Measurements from ENCODE around the gene CETN3. TPM values are rescaled to one million over a fixed set of nuclear protein-coding genes. Genes with fewer than 3 reads are reported as not detected.

The CETN3 gene
- total RNA-seq, 1 experiment from 2014 or later, result 42.8 TPM

GRCh38 chr5:90434116-90434714, 24.7 kb upstream of the CETN3 start:
- TF ChIP-seq REST (IDR thresholded peaks at IDR 0.05; ENCODE audit: low read depth) (no peak), TCF7L2 (IDR thresholded peaks at IDR 0.05; ENCODE audit: borderline replicate concordance, extremely low read depth, insufficient read depth, insufficient read length) (no peak), EGR1 (IDR thresholded peaks at IDR 0.05; ENCODE audit: low read depth) (no peak), CTCF (IDR thresholded peaks at IDR 0.05 in 2 of 3, conservative IDR thresholded peaks at IDR 0.05 in 1 of 3; ENCODE audit: borderline replicate concordance in 1 of 3, insufficient read depth in 1 of 3, low read depth in 2 of 3, low read length in 2 of 3) (peak; percentile 37 to 85 (median 81); a peak in 5 of 6 replicates), RAD21 (IDR thresholded peaks at IDR 0.05; ENCODE audit: low read depth) (peak; percentile 74)
- Histone ChIP-seq H3K4me2 (ENCODE audit: low read length) (no peak overlapping the region), H2AFZ (ENCODE audit: low read depth, low read length, poor library complexity, severe bottlenecking) (no peak overlapping the region), H4K20me1 (ENCODE audit: insufficient read depth) (no peaks in the 10 kb centered on the region), H3K9me2 (ENCODE audit: insufficient read depth) (no peaks in the 10 kb centered on the region), H3K79me2 (ENCODE audit: insufficient read depth, low read length) (no peaks in the 10 kb centered on the region), H3K27me3 (ENCODE audit: insufficient read depth, low read length) (no peaks in the 10 kb centered on the region), H3K36me3 (ENCODE audit: control insufficient read depth in 1 of 2, insufficient read depth in 2 of 2, low read length in 2 of 2) (no peaks in the 10 kb centered on the region), H3K9me3 (ENCODE audit: control insufficient read depth in 1 of 2, insufficient read depth in 1 of 2, low read depth in 1 of 2, low read length in 2 of 2) (no peaks in the 10 kb centered on the region), H3K27ac (ENCODE audit: low read depth, low read length) (no peak overlapping the region), H3K9ac (ENCODE audit: low read length) (no peak overlapping the region), H3K4me3 (replicated peaks in 1 of 2; ENCODE audit: low read depth in 1 of 2, low read length in 2 of 2) (no peak overlapping the region), H3K4me1 (ENCODE audit: control insufficient read depth in 1 of 2, insufficient read depth in 2 of 2, low read length in 2 of 2) (no peaks in the 10 kb centered on the region)
- BruUV-seq (replicated peaks), result no TSS peak
- RAD21 ChIA-PET (ENCODE audit: low non-redundant PET in 1 of 2, low total read pairs in 2 of 2, uncharacterized antibody in 2 of 2, unreplicated experiment in 2 of 2), result no interaction called here
- CTCF ChIA-PET, result interaction anchor here (1.0 to 1.4 kb wide), 2 partner anchors 1704 to 1706 kb away, joined by 3 to 4 read pairs; no protein-coding TSS in a partner anchor
- intact Hi-C loops (cut with micrococcal nuclease), result loop anchor here (2.0 kb wide), 1 partner anchor 1705 kb away; no protein-coding TSS in a partner anchor
- ATAC-seq (peak; percentile 88), DNase-seq (ENCODE audit: low read depth, low spot score) (peak; percentile 31)
- POLR2A ChIA-PET, result no interaction called here
